HEK293 (cell line): ENCODE data around the gene RNF227.

Source experiments
- CTCF ChIA-PET: fragments of 350-600 bp; formaldehyde crosslinking; extraction: SDS; loops from one replicate; lab custom pipeline; 2021; ENCODE audit warnings: antibody characterized with exemption; lab: Yijun Ruan, JAX
- POLR2A ChIA-PET: fragments of 300-600 bp; formaldehyde crosslinking; extraction: SDS; loops from one replicate; lab custom pipeline; 2020; ENCODE audit warnings: antibody characterized with exemption, inconsistent platforms; lab: Yijun Ruan, JAX
- H3K27ac ChIP-seq: fragments of 200-500 bp; sonication (Bioruptor generic); 2 replicates; pipeline ENCODE4 v1.5.1; 2014; ENCODE audit warnings: low read depth, low read length, control low read depth, inconsistent platforms; ENCODE audit errors: extremely low read depth
- H3K36me3 ChIP-seq, 2 experiments: fragments of 200-500 bp in 1 of 2; sonication (Bioruptor generic) in 1 of 2; 1 replicate in 1 of 2; 2 replicates in 1 of 2; pipeline ENCODE4 v1.5.1; 2014 to 2017; ENCODE audit warnings: inconsistent platforms in 2 of 2, low read length in 2 of 2; ENCODE audit not compliant: control insufficient read depth in 2 of 2, insufficient read depth in 1 of 2
- H3K4me1 ChIP-seq: fragments of 200-500 bp; sonication (Bioruptor generic); 2 replicates; pipeline ENCODE4 v1.5.1; 2014; ENCODE audit warnings: mild to moderate bottlenecking, low read length, inconsistent platforms; ENCODE audit not compliant: control insufficient read depth, insufficient read depth
- H3K4me3 ChIP-seq: 2 replicates; pipeline ENCODE4 v1.5.1; 2011; ENCODE audit warnings: low read depth, mild to moderate bottlenecking, control low read depth, low read length, moderate library complexity
- H3K9me3 ChIP-seq: fragments of 200-500 bp; sonication (Bioruptor generic); 2 replicates; pipeline ENCODE4 v1.5.1; 2014; ENCODE audit warnings: low read depth, low read length, inconsistent platforms; ENCODE audit not compliant: control insufficient read depth, insufficient read depth
- PRDM1 ChIP-seq: fragments of 450-650 bp; formaldehyde crosslinking; IDR thresholded peaks from 2 replicates; pipeline ENCODE4; 2016; ENCODE audit warnings: missing biosample characterization, missing genetic modification characterization
- SCRT2 ChIP-seq: fragments of 450-650 bp; formaldehyde crosslinking; IDR thresholded peaks from 2 replicates; pipeline ENCODE4 v1.5.1; 2016; ENCODE audit warnings: missing biosample characterization, missing genetic modification characterization
- TRIM28 ChIP-seq: IDR thresholded peaks from 2 replicates; pipeline ENCODE4 v1.6.1; 2011; ENCODE audit warnings: low read length, control low read depth, borderline replicate concordance
- ZBTB17 ChIP-seq: fragments of 450-650 bp; formaldehyde crosslinking; IDR thresholded peaks from 2 replicates; pipeline ENCODE4 v1.5.1; 2016; ENCODE audit warnings: missing biosample characterization, missing genetic modification characterization
- ZNF266 ChIP-seq: fragments of 450-650 bp; formaldehyde crosslinking; IDR thresholded peaks from 2 replicates; pipeline ENCODE4 v1.5.1; 2016; ENCODE audit warnings: missing biosample characterization, missing genetic modification characterization, low read depth
- ZNF335 ChIP-seq: fragments of 450-650 bp; formaldehyde crosslinking; conservative IDR thresholded peaks from 2 replicates; pipeline ENCODE4 v1.5.1; 2016; ENCODE audit warnings: missing biosample characterization, missing genetic modification characterization
- ZNF341 ChIP-seq: fragments of 450-650 bp; formaldehyde crosslinking; IDR thresholded peaks from 2 replicates; pipeline ENCODE4; 2016; ENCODE audit warnings: low read depth, missing biosample characterization, missing genetic modification characterization
- ZNF366 ChIP-seq: fragments of 450-650 bp; formaldehyde crosslinking; conservative IDR thresholded peaks from 2 replicates; pipeline ENCODE4 v1.5.1; 2016; ENCODE audit warnings: missing biosample characterization, missing genetic modification characterization
- ZNF37A ChIP-seq: fragments of 450-650 bp; IDR thresholded peaks from 2 replicates; pipeline ENCODE4 v1.5.1; 2018; ENCODE audit warnings: missing biosample characterization, missing genetic modification characterization
- TF ChIP-seq, protein P1 (sequence below): fragments of 450-650 bp; formaldehyde crosslinking; IDR thresholded peaks from 2 replicates; pipeline ENCODE4 v1.5.1; 2016; ENCODE audit warnings: missing biosample characterization, missing genetic modification characterization

RNF227 gene

DNA sequence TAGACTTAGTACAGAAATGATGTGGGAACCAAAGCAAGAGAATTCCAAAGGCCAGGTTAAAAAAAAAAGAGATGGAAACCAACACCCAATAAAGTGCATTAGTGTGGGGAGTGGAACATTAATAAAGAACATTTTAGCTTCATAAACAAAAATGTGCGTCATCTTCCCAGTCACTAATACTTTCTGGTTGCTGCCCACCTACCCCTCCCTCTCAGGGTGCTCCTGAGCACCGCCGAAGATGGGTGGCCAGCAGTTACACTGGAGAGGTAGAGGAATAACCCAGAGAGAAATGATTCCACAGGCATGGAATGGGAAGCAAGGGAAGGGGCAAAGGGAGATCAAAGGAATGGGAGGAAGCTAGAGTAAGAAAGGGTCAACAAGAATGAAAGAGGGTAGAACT is 33.5 kb downstream of the RNF227 start:
- ChIA-PET POLR2A (interaction anchor here (0.5 kb wide), 1 partner anchor 272 kb away, joined by 4 read pairs; no protein-coding TSS in a partner anchor), CTCF (interaction anchor here (0.7 to 2.1 kb wide), 6 partner anchors 15 to 268 kb away, joined by 3 to 23 read pairs (median 4); partner anchors contain the start of gene FXR2)
- no peak overlapping the region for H3K27ac ChIP-seq
- H3K36me3 ChIP-seq = peaks cover 29 to 46% of the 10 kb centered on the region in 2 experiments
- 0 out of 2 replicates have a peak, but pooled peaks have one; percentile 22 for TF ChIP-seq ZNF366 (tag by site-specific recombination)
- no peak for TF ChIP-seq TRIM28
- TF ChIP-seq, all 188 proteins: peak for 1
- no peaks in the 10 kb centered on the region for H3K9me3 ChIP-seq
- no peak overlapping the region for H3K4me3 ChIP-seq
- H3K4me1 ChIP-seq = peaks cover 11% of the 10 kb centered on the region

DNA sequence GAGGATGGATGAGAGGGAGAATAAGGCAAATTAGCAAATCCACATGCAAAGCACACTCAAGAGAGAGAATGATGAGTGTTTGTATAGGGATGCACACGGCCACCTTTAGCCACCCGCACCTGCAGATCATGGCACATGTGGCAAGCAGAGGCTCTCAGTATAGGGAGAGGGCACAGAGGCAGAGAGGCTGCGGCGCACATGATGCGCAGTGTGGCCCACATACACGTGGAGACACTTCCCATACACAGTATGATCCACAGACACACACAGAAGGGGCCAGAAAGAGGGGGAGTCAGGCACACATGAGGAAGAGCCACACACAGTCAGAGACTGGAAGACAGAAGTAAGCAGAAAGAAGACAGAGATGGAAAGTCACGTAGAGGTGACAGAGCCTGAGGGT is 34.0 kb downstream of the RNF227 start:
- peaks cover 11% of the 10 kb centered on the region for H3K4me1 ChIP-seq

DNA sequence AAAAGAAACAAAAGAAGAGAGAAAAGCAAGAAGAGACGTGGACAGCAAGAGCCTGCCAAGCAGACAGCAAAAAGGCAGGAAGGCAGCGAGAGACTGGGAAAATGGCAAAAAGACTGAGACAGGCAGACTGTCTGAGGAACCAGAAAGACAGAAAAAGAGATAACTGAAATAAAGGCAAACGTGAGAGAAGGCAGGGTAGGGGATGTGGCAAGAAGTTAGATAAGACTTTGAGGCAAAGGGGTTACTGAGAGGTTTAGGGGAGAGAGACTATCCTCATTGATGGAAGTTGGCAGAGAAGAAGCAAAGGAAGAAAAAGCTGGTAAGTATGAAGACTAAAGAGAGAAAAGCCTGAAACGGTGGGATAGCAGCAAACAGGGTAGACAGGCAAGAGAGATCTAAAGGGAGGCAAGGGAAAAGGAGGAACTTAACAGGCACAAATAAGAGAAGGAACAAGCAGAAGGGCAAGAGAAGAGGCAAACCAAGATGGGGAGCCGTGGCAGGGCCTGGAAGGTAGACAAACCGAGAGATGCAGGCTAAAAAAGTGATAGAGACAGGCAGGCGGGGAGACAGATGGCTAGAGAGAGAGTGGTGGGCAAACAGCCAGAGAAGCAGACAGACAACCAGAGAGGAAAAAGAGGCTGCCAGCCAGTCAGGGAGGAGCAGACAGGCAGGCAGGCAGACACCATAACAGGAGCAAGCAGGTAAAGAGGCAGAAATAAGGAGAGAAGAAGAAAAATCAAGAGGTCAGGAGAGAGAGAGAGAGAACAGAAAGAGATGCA is 34.6 kb downstream of the RNF227 start:
- POLR2A ChIA-PET = no interaction called here
- peak; percentile 54 for TF ChIP-seq ZBTB17 (tag by site-specific recombination)
- TF ChIP-seq, protein P1, sequence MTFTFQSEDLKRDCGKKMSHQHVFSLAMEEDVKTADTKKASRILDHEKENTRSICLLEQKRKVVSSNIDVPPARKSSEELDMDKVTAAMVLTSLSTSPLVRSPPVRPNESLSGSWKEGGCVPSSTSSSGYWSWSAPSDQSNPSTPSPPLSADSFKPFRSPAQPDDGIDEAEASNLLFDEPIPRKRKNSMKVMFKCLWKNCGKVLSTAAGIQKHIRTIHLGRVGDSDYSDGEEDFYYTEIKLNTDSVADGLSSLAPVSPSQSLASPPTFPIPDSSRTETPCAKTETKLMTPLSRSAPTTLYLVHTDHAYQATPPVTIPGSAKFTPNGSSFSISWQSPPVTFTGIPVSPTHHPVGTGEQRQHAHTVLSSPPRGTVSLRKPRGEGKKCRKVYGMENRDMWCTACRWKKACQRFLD (tag by site-specific recombination) = no peak
- TF ChIP-seq PRDM1 (tag by site-specific recombination) = peak; percentile 79; the same call in 1 of the 2 replicates
- TF ChIP-seq ZNF335 (tag by site-specific recombination) = peak; percentile 88
- CTCF ChIA-PET = no interaction called here
- no peaks in the 10 kb centered on the region for H3K9me3 ChIP-seq
- H3K36me3 ChIP-seq = peaks cover 37 to 52% of the 10 kb centered on the region in 2 experiments
- H3K4me1 ChIP-seq = peaks cover 9% of the 10 kb centered on the region
- H3K27ac ChIP-seq = no peak overlapping the region
- no peak overlapping the region for H3K4me3 ChIP-seq

More for the DNA sequence above, 34.0 kb downstream of the RNF227 start:
- Histone ChIP-seq H3K36me3 (peaks cover 31 to 51% of the 10 kb centered on the region in 2 experiments), H3K9me3 (no peaks in the 10 kb centered on the region), H3K27ac (no peak overlapping the region), H3K4me3 (no peak overlapping the region)
- ChIA-PET POLR2A (no interaction called here), CTCF (interaction anchor here (1.2 to 2.1 kb wide), 2 partner anchors 19 to 23 kb away, joined by 4 to 23 read pairs; no protein-coding TSS in a partner anchor)
- no peak for TF ChIP-seq ZNF37A
- 0 out of 2 replicates have a peak, but pooled peaks have one; percentile 16 for TF ChIP-seq ZNF335 (tag by site-specific recombination)
- TF ChIP-seq ZBTB17 (tag by site-specific recombination) = 0 out of 2 replicates have a peak, but pooled peaks have one; percentile 17
- TF ChIP-seq SCRT2 (tag by site-specific recombination) = no peak
- peak; percentile 57; the same call in 1 of the 2 replicates for TF ChIP-seq ZNF341 (tag by site-specific recombination)

DNA sequence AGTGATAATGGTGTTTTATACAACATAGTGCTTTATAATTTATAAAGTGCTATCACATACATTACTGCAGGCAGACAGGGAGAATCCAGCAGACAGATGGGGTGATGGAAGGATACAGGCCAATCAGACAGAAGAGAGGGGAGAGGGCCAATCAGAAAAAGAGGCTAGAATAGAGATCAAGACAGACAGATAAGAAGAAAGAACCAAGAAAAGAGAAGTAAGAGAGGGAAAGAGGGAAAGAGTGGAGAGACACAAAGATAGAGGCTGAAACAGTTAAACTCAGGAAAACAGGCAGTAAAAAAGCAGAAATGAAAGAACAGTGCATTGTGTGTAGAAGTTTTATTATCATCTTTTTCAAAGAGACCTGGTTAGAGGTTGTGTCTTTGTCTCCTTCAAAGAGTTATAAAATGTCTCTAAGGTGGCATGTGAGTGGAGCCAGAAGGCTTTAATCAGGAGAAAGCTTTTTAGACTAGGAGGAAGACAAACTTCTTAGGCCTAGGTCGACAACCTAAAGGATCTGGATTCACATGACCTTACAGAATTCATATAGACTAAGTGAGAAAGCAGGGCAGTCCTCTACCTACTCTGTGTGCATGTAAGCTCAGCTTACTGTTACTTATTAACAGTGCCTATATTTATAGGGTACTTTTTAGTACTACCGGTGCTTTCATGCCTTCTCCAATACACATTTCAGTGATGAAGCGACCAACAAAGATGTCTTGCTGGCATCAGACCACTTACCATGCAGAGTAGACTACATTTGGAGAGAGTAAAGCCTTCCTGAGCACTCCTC is 35.8 kb downstream of the RNF227 start:
- H3K9me3 ChIP-seq = no peaks in the 10 kb centered on the region
- peaks cover 7% of the 10 kb centered on the region for H3K4me1 ChIP-seq
- no peak overlapping the region; the same call in 1 of the 2 replicates for H3K27ac ChIP-seq
- TF ChIP-seq ZBTB17 (tag by site-specific recombination) = 0 out of 2 replicates have a peak, but pooled peaks have one; percentile 27
- TF ChIP-seq ZNF366 (tag by site-specific recombination) = peak; percentile 76
- no peak for TF ChIP-seq ZNF266
- TF ChIP-seq, all 188 proteins: peak for 2
- ChIA-PET CTCF (interaction anchor here (0.5 kb wide), 1 partner anchor 91 kb away, joined by 3 read pairs; no protein-coding TSS in a partner anchor), POLR2A (no interaction called here)
- Histone ChIP-seq H3K4me3 (no peak overlapping the region), H3K36me3 (peaks cover 49 to 64% of the 10 kb centered on the region in 2 experiments)
